T-helper 22 cell (primary cell): ENCODE measurements around the gene KRT79.

Source experiments
- DNase-seq: peaks from one replicate; pipeline ENCODE4 v3.0.0-alpha.2; 2020; ENCODE audit warnings: low read depth

Gene KRT79

DNA sequence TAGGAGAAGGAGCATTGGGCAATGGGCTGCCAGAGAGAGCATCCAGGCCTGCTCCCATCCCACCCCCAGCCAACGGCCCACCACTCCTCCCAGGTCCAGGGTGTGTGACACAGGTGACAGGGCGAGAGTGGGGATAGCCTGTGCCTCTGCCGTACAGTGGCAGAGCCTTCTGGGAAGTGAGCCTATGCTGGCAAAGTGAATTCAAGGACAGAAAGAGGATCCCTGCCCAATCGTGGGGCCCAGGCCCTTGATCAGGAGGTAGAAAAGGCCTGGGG, 553 bp upstream of the KRT79 start:
- DNase-seq: no peak

DNA sequence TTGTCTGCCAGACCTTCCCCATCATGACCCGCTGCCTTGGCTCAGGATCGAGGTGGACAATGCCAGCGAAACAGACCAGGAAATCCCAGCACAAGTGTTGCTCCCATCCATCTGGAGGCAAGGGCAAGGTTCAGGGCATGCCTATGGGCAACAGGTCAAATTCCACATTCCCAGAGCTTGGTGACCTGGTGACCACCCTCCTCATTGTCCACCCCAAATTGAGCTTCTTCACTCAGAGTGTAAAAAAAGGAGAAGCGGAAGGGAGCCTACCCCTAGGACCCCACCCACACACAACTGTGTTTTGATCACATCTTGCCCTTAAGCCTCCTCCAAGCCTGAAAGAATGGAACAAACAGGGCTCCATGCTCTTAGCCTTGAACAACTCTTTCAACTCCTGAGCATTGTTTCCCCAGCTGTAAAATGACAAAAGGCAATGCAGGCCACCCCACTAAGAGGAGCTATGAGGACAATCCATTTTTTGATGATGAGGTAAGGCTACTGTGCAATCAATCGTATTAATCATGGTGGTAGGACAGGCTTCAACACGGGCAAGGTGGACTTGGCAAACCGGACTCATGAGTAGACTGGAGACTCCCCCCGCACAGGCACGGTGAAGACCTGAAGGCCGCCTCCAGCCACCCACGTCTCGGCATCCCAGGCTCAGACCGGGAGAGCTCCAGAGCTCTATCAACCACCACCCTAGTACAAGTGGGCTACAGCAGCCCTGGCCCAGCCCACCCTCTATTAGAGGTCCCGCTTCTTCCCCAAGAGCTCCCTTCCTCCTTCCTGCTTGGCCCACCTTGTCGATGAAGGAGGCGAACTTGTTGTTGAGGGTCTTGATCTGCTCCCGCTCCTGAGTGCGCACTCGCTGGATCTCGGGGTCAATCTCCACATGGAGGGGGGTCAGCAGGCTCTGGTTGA, 866 bp downstream of the KRT79 start:
- DNase-seq: no peak

DNA sequence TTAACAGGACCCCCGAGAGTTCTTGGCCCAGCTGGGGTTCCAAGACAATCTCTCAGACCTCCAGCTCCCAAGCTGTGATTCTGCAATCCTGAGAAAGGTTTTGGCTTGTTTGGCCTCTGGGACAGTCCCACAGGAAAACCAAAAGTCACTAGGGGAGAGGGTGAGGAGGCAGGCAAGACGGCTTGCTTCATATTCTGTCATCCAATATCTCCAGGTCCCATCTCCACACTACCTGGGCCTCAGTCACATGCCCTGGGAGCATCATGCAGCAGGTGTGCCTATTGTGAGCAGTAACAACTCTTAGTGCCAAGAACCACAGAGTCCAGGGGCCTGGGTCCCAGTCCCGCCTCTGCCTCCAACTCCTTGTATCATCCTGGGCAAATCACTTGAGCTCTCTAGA, 1.7 kb downstream of the KRT79 start:
- DNase-seq: no peak

- DNase-seq: no peak
These were observed 2.9 kb downstream of the KRT79 start for GRCh38 chr12:52831251-52831650.

DNA sequence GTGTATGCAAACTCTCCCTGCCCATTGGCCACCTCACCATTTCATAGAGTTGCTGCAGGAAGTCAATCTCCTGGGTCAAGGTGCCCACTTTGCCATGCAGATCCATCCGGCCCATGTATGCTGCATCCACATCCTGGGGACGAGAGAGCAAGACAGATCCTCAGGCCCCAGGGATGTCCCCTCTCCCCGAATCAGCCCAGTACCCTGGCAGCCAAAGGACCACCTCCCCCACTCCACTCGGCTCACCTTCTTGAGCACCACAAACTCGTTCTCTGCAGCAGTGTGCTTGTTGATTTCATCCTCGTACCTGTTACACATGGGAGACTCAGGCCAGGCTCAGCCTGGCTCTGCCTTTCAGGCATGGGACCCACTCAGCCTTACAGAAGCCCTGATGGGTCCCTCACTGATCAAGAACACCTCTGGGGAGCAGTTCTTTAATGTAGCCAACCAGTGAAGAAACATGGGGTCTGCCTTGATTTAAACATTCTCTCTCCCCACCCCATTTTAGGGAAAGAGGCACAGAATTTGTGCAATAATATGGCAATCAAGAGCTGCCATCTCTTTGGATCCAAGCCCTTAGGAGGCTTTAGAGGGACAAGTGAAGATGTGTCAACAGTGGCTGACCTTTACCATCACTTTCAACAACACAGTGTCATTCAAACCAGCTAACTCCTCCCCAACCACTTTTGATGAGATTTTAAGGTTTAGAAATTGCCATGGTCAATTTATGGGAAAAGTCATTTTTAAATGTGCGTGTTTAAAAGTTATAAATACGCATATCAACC, 3.9 kb downstream of the KRT79 start:
- DNase-seq: no peak

- no peak for DNase-seq
These were observed 5.5 kb downstream of the KRT79 start for GRCh38 chr12:52828591-52829021.

DNA sequence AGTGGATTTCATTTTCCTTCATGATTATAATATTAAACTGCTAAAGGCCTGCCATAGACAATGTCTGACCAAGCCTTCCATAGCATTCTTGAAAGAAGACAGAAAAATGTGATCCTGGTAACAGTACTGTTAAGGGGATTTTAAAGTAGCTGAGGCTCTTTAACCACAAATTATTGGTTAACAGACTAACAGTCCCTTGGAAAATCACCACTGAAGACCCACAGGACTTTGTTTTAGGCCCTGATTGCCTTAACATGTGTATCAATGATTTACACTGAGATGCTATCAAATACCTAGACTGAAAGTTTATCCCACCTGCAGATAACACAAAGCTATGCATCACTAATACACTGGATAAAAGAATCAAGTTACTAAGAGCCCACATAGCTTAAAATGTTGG, 6.0 kb downstream of the KRT79 start:
- no peak for DNase-seq

DNA sequence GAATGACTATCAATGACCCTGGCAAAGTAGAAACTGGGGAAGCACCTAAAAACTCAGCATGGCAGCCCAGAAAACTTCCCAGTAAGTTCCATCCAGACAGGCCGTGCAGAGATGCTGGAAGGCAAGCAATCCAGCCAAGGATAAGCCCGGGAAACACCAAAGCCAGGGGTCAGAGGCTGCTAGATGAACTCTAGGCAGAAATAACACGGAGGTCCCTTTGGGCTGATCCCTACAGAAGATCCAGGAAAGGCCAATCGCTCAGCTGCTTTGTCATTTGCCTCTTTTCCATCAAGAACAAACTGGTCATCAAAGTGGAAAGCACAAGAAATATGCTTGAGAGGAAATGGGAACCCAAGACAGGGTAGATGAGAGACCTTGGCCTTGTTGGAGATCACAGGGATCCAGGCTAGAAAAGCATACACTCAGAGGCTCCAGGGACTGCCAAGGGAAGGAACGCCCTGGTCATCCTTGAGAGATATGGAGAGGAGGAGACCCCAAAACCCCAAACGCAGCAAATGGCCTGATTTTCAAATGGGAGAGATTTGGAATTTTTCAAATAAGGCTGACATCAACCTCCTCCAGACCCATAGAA, 6.5 kb downstream of the KRT79 start:
- no peak for DNase-seq

GRCh38 chr12:52826611-52827498, 7.3 kb downstream of the KRT79 start:
- no peak for DNase-seq

DNA sequence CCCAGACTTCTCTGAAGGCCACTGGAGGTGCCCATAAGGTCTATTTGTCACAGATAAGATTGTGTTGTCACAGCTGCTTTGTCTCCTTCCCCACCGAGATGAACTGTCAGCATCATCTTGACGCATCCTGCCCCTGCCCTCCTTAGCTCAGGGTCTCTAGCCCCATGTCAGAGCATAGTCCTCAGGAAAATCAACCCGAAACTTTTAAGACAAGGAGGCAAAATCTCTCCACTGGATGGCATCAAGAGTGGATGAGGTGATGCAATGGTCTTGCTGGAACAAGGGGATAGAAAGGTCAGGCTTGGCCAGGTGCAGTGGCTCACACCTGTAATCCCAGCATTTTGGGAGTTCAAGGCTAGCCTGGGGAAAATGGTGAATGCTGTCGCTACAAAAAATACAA, 8.2 kb downstream of the KRT79 start:
- no peak for DNase-seq

DNA sequence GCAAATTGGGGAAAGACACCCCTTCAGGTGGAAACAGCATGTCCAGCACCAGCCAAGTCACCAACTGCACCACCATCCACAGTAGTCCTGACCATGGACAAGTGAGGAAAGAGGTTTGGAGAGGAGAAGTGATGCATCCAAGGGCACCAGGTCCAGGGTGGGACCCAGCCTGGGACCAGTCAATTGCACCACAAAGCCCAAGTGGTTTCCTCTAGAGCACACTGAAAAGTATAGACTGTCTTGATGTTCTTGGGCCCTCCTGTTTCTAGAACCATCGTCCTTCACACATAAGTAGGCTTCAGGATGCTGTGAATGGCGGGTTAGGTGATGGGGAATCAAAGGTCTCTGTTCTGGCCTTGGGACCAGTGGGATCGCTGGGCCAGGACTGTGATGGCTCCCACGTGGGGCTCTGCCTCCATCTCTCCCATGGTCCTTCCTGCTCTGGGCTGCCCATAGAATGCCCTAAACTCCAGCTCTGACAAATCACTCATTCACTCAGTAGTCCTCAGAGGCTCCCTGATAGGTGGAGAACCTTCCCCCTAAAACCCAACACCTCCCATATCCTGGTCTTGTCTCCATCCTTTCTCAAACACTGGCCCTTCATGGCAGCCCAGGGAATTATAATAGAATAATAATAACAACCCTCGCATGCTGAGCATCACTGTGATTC, 9.2 kb downstream of the KRT79 start:
- DNase-seq: no peak

DNA sequence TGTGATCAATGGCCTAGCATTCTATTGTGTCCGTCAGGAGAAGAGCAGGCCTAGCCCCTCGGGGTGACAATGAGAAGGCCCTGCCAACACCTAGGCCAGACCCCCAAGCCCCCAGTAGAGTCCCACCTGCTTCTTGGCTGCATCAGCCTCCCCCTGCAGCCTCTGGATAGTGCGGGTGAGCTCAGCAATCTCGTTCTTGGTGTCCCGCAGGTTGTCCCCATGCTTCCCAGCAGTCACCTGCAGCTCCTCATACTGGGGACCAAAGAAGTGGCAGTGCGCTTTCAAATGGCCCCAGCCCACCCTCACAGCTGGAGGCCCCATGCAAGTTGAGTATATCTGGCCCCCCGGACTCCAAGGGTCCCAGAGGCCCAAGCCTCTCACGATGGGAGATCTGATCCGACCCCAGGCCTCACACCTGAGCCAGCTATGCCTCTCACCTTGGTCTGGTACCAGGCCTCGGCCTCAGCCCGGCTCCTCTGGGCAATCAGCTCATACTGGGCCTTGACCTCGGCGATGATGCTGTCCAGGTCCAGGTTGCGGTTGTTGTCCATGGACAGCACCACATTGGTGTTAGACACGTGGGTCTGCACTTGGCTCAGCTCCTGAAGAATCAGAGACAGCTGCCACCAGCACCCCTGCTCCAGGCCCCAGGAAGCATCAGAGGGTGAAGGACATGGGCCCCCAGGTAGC, 10.2 kb downstream of the KRT79 start:
- no peak for DNase-seq

- DNase-seq: no peak
These were observed 11.2 kb downstream of the KRT79 start for GRCh38 chr12:52822771-52823510.

DNA sequence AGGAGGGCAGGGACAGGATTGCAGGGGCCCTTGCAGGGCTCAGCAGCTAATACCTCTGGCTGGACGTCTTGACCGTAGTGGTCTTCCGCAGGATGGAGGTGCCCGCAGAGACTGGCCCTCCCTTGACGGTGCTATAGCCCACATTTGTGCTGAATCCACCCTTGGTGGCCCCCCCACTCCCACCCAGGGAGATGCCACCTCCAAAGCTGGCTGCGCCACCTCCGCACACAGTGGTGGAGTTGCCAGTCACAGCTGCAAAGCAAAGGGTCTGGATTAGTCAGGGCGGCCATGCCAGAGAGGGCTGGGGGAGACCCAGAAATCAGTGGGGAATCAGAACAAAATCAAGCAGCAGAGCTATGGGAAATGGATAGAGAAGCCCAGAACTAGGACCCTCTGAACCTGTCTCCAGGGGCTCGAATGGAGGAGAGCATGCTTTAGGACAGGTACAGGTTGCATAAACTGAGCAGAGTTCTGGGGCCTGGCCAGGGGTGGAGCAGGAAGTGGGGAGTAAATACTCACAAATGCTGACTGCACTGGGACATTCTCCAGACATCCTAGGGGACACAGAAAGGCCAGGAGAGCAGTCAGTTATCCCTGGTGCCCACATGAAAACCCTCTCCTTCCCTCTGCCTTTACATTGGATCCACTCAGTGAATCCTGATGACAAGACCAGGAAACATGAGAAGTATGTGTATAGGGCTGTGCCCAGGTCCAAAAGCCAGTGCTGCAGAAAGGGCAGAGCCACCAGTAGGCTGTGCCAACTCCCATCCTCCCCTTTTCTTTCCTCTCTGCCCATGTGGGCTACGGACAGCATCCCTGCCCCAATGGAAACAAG, 12.1 kb downstream of the KRT79 start:
- DNase-seq: no peak

DNA sequence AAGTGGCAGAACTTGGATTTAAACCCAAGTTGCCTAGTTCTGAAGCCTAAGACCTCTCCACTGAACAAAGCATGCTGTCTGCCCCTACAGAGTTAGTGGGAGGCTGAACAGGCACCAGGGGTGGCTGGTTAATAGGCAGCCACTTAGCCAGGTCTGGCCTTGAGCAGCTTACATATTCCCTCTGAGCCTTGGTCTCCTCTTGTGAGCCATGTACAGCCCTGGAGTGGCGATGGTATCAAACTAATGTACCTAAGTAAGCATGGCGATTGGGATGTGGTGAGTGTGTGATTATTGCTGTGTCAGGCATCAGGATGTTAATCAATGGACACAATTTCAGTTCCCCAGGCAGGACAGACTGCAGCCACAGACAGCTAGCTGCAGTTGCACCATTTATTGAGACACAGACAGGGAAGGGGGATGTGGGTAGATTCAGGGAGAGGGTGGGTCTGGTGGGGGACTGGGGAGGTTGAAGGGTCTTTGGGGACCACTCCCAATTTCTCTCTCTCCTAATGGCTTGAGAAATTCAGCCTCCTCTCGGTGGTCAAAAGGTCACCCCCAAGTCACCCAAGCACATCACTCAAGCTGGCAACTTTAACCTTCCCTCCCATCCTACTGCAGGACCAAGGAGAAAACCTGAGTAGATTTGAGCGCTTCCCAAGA, 12.9 kb downstream of the KRT79 start:
- no peak for DNase-seq

- DNase-seq: no peak
These were observed 13.6 kb downstream of the KRT79 start for GRCh38 chr12:52820521-52820920.

DNA sequence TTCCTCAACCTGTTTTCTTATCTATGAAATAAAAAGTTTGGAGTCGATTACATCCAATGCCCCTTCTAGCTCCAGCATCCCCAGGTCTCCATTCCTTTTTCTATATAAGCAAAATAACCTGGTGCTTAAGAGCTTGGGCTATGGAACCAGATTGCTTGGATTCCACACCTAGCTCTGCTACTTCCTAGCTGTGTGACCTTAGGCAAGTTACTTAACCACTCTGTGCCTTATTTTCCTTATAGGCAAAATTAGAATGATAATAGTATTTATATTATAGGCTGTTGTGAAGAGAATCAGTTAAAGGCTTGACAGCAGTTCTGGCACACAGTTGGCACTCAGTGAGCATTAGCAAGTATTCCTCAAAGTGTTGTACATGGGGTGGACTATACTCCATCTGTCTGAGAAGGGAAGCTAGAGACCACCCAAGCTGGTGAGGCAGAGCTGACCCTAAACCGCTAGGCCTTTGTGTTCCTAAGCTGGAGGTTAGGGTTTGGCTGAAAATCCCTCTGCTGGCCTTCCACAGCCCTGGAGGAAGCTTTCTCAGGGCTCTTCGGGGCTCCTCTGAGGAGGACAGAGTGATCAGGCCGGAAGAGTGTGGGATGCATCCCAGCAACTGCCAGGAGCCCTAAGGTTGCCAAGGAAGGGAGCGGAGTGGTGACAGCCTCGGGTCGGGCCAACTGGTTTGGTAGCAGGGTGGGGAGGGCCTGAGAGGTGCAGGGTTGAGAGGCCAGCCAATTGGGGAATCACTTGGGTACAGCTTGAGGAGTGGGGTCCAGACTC, 14.2 kb downstream of the KRT79 start:
- DNase-seq: no peak

DNA sequence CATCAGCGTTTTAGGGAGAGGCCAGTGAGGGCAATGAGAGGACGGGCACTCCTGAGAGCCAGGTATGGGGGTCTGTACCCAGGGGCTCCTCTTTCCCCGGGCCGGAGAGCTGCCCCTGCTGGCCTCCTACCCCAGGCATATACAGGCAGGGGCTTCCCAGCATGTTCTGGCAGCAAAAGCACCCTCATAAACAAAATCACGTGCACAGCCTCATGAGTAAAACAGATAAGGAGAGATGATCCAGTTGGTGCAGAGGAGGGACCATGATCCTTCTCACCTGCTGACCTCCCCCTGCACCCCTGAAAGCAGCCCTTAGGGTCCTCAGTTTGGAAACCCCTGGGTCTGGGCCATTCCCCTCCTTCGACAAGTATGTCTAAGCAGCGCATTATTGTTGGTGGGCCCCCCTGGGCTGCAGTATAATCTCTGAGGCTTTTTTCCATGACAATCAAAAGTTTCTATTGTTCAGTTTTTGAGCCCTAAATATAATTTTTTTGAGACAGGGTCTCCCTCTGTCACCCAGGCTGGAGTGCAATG, 15.2 kb downstream of the KRT79 start:
- no peak for DNase-seq
